ENCODE results near the gene OPHN1.
"Not testable (repeated sequence)": the region's sequence is repeated elsewhere in the genome, so short reads cannot be mapped to it uniquely, and the experiment has no call there.

Gene OPHN1

DNA sequence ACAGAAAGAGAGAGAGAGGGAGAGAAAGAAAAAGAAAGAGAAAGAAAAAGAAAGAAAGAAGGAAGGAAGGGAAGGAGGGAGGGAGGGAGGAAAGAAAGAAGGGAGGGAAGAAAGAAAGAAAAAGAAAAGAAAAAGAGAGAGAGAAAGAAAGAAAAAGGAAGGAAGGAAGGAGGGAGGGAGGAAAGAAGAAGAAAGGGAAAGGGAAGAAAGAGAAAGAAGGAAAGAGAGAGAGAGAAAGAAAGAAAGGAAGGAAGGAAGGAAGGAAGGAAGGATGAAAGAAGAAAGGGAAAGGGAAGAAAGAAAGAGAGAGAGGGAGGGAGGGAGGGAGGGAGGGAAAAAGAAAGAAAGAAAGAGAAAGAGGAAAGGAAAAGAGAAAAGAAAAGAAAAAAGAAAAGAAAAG is 10.8 kb downstream of the OPHN1 start:
- DNase-seq = no peak

DNA sequence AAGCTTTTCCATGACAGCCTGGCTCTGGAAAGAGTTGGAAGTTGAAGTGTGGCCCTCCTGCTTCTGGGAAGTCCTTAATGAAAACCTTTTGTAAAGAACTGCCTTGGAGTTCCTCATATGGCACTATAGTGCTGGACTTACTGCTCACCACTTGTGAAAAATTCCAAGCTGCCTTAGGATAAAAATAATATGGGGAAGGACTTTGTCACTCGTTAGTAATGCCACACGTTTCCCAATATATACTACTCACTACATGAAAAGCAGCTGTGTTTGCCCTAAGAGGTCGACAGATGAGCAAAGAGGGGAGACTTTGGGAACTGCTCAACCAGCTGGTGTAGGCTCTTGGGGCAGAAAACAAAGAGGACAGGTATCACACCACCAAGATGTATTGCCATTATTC is 11.7 kb downstream of the OPHN1 start:
- no peak for DNase-seq

- no peak for DNase-seq
Observed at GRCh38 chrX:68420559-68420958, 12.7 kb downstream of the OPHN1 start.

GRCh38 chrX:68419975-68420374 is 13.3 kb downstream of the OPHN1 start:
- DNase-seq = no peak

- DNase-seq = no peak
Observed at GRCh38 chrX:68417651-68418050, 15.6 kb downstream of the OPHN1 start.

DNA sequence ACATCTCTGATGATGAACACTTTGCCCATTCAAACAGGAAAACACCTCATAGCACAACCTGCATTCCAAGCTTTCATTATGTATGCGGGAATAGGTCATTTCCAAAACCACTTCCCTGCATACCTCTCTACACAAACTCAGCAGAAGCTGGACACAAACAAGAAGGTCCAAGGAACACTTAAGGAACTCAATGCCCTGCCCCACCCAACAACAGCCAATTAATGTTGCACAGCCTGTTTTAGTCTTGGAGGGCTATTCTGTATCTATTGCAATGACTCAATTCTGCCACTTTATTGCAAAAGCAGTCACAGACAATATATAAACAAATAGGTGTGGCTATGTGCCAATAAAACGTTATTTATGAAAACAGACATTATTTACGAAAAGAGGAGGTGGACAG is 16.7 kb downstream of the OPHN1 start:
- DNase-seq = no peak

DNA sequence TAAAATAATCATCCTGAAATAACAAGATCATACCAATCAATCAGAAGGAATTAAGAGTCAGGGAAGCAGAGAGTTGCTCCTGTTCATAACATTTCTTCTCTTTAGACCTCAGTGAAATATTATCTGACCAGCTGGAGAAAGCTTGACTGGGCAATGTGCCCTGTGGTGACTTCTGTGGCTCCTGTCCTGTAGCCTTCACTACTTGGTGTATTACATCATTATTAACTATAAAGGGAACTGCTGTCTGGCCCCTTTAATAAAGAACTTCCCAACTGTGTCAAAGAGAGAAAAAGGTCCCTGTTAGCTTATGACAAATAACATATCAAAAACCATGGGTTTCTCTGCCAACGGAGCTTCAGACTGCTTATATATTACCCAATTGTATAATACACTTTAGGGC is 18.0 kb downstream of the OPHN1 start:
- DNase-seq = no peak

DNA sequence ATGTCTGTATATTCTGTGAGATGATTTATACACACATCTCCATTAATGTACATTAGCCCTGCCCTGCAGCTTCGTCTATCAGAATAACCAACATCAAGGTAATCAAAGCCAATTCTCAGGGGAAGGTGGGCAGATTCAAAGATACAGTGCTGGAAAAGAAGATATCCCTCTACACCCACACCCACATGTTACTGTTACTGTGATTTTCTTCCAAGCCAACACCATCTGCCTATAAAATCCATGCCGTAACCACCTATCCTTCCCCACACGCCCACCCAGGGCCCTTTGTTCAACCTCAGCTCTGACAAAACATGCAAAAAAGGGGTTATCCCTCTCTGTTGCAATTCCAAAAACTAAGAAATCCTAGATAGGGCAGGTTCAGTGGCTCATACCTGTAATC is 20.0 kb downstream of the OPHN1 start:
- DNase-seq = no peak

GRCh38 chrX:68411729-68412128 is 21.6 kb downstream of the OPHN1 start:
- no peak for DNase-seq

DNA sequence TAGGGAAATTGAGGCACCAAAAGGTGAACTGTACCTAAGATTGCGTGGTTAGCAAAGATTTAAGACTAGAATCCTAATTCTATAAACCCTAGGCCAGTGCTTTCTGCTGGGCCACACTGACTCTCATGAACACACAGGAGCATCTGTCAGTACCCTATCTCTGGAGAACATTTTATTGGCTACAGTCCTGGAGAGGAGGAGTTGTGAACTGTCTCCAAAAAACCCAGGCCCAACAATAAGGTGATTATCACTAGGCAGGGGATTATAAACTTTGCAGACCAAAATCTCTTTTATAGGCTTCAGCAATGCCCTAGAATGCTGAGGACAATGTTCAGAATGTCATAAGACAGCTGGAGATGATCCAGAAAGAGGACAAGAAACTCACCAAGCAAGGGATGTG is 24.1 kb downstream of the OPHN1 start:
- DNase-seq = no peak

DNA sequence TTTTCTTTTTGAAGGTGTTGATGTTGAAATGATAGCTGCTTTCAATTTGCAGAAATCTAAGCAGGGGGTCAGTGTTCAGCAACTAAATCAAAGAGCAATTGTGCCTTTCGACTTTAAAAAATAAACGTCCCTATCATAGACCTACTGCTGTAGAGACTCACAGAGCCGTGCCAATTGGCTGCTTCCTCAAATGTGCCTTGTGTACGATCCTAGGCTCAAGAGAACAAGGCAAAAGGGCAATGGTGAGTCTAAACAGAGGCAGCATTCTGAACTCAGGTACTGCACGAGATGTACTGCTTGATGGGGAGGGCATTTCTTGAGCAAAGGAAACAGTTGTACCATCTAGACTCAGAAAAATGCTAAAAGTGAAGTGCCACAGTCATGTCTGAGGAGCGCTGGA is 29.8 kb downstream of the OPHN1 start:
- no peak for DNase-seq

DNA sequence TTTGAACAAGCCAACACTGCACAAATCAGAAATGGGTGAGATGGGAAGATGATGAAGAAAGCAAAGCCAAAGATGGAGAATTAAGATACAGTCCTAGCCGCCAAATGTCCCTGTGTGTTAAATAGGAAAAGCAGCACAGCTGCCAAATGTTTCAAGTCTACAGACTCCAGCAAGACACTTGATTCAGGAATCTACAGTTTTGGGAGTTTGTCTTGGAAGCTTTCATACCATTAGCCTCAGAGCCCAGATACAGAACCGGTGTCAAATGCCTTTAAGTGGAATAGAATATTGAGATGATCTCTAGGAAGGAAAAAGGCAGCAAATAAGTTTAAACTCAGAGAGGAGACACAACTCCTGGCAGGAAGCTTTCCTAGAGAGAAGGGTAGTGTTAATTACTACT is 30.3 kb downstream of the OPHN1 start:
- DNase-seq = no peak

GRCh38 chrX:68402094-68402493 is 31.2 kb downstream of the OPHN1 start:
- DNase-seq = no peak

- DNase-seq = no peak
Observed at GRCh38 chrX:68398291-68398690, 35.0 kb downstream of the OPHN1 start.

GRCh38 chrX:68396953-68397352 is 36.3 kb downstream of the OPHN1 start:
- no peak for DNase-seq

- not testable (repeated sequence) for DNase-seq
Observed at GRCh38 chrX:68389419-68389960, 43.8 kb downstream of the OPHN1 start.

DNA sequence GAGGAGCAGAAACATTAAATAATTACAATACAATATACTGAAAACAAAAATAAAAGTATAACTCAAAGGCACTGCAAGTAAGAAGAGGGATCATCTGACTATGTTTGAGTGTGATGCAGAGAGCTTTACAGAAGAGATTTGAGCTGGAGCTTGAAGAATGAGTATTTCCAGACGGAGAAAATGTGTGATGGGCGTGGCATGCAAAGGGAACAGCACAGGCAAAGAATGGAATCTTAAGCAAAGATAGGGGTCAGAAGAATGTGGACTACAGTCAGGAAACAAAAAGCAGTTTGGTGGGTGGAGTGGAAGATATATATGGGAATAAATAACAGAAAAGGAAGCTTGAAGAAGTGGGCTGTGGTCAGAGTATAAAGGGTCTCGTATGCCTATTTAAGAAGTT is 45.5 kb downstream of the OPHN1 start:
- no peak for DNase-seq

GRCh38 chrX:68383540-68383939 is 49.8 kb downstream of the OPHN1 start:
- DNase-seq = no peak

DNA sequence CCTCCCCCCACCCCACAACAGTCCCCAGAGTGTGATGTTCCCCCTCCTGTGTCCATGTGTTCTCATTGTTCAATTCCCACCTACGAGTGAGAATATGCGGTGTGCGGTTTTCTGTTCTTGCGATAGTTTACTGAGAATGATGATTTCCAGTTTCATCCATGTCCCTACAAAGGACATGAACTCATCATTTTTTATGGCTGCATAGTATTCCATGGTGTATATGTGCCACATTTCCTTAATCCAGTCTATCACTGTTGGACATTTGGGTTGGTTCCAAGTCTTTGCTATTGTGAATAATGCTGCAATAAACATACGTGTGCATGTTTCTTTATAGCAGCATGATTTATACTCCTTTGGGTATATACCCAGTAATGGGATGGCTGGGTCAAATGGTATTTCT is 55.7 kb downstream of the OPHN1 start:
- not testable (repeated sequence) for DNase-seq

DNA sequence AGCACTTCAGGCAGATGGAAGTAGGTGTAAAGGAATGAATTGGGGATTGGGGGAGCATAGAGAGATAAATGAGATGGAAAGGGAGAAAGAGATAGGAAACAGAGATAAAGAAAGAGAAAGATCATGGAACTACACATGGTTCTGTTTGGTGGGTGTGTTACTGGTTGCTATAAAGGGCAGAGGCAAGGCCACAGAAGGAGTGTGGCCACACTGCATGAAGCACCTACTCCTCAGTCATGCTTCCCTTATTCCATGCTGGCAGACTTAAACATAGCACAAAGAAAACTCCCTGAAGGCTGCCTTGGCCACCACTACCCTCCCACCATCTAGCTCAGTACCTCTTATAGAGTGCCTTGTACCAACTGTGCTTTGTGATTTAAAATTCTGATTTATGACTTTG is 56.9 kb downstream of the OPHN1 start:
- no peak for DNase-seq

GRCh38 chrX:68375803-68376202 is 57.5 kb downstream of the OPHN1 start:
- DNase-seq = no peak

DNA sequence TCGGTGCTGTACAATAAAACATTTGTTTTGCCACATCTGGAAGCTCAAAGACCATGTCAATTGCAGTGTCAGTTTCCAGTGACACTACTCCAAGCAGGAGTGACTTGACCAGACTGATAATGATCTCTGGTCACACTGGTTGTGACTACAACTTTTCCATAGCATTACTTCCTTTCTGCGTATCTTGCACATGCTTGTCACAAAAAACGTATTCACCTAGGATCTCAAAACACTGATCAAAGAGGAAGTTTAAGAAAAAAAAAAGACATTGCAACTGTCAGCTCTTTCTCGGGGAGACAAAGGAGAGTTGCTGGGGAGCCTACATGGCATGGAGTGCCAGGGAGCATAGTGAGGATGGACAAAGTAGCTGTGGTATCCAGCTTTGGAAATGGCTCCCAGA is 60.6 kb downstream of the OPHN1 start:
- no peak for DNase-seq

GRCh38 chrX:68369559-68369958 is 63.7 kb downstream of the OPHN1 start:
- DNase-seq = no peak

DNA sequence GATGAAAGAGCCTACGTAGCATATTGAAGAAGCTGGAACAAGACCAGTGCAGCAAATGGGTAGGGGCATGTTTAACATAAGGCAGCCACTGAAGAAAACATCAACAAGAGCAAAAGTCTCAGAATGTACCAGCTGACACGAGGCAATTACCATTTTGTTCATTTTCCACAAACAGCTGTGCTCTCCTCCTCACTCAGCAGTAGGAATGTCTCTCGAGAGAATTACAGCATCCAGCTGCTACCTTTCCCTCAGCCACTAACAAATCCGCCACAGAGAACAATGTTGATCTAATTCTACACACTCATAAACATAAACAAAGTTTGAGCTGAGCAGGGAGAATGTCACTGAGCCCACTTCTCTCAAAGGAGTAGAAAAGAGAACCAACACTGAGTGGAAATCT is 68.0 kb downstream of the OPHN1 start:
- no peak for DNase-seq

DNA sequence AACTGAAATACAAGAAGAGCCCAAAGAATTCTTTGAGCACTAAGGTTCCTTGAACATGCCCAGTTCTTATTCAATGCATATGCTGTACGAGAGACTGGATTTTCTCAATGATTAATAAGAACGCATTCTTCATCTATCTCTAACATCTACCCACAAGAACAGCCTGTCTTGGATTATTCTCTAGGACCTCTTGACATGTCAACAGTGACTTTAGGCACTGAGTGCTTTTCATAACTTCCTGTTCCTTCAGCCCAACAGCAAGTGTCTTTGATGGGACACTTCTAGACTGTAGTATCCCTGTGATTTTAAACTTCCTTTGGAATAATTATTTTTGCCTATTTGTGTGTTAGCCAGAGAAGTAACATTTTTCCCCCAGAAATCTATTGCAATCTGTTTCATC is 69.3 kb downstream of the OPHN1 start:
- no peak for DNase-seq

GRCh38 chrX:68358679-68359078 is 74.6 kb downstream of the OPHN1 start:
- no peak for DNase-seq

All from T-helper 1 cell (primary cell).